Mesodermal cell (in vitro differentiated cells): ENCODE results near the gene MAPKAP1.
"Not testable (repeated sequence)": the region's sequence is repeated elsewhere in the genome, so short reads cannot be mapped to it uniquely, and the experiment has no call there.

Source experiments
- H3K27ac ChIP-seq: 2 replicates; pipeline ENCODE4 v1.7.0; 2013; ENCODE audit warnings: mild to moderate bottlenecking, low read depth, low read length, moderate library complexity; ENCODE audit not compliant: severe bottlenecking
- H3K36me3 ChIP-seq: 2 replicates; pipeline ENCODE4 v1.7.1; 2013; ENCODE audit warnings: mild to moderate bottlenecking, low read length, moderate library complexity; ENCODE audit not compliant: control insufficient read depth, insufficient read depth
- H3K4me1 ChIP-seq: one replicate; pipeline ENCODE4 v1.7.1; 2013; ENCODE audit warnings: mild to moderate bottlenecking, low read length; ENCODE audit not compliant: insufficient read depth, control insufficient read depth, poor library complexity, severe bottlenecking
- H3K4me3 ChIP-seq: 2 replicates; pipeline ENCODE4 v1.7.0; 2013; ENCODE audit warnings: low read length, control low read depth, mild to moderate bottlenecking; ENCODE audit not compliant: insufficient read depth, poor library complexity, severe bottlenecking; ENCODE audit errors: extremely low read depth
- H3K9me3 ChIP-seq: 2 replicates; pipeline ENCODE4 v1.7.1; 2013; ENCODE audit warnings: mild to moderate bottlenecking, low read length, moderate library complexity; ENCODE audit not compliant: control insufficient read depth
- WGBS, 2 experiments: methylation state at CpG; one replicate each; pipeline ENCODE4 v1.1.5; 2013; ENCODE audit warnings: missing lambda C conversion rate in 2 of 2; ENCODE audit not compliant: insufficient coverage in 2 of 2; 5-methylcytosine and 5-hydroxymethylcytosine counted together

MAPKAP1 gene

GRCh38 chr9:125566051-125566450, 141.0 kb downstream of the MAPKAP1 start:
- peaks cover 13% of the 10 kb centered on the region for H3K9me3 ChIP-seq
- H3K27ac ChIP-seq, H3K4me3 ChIP-seq, H3K36me3 ChIP-seq, H3K4me1 ChIP-seq: not testable (repeated sequence)

DNA sequence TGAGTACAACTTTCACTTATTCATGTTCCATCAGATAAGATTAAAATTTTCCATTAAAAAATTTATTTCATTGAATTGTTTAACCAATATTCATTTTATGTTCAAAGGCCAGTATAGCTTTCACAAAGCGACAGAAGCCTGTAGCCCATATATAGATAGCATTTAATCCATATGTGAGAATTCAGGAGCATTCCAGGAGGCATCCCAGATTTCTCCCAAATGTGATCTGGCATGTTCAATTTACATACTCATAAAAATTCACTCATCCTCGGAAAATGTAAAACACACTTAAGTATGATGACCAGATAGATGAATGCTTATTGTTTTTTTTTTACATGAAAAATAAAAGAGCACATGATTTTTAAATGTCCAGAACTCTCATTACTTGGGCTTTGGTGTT, 141.9 kb downstream of the MAPKAP1 start:
- WGBS, 2 experiments = no CpG with 5 or more reads among the region's 2 CpGs
- Histone ChIP-seq H3K4me1 (peaks cover 8% of the 10 kb centered on the region), H3K4me3 (no peak overlapping the region), H3K27ac (no peak overlapping the region), H3K36me3 (peaks cover 5% of the 10 kb centered on the region), H3K9me3 (peaks cover 7% of the 10 kb centered on the region)

DNA sequence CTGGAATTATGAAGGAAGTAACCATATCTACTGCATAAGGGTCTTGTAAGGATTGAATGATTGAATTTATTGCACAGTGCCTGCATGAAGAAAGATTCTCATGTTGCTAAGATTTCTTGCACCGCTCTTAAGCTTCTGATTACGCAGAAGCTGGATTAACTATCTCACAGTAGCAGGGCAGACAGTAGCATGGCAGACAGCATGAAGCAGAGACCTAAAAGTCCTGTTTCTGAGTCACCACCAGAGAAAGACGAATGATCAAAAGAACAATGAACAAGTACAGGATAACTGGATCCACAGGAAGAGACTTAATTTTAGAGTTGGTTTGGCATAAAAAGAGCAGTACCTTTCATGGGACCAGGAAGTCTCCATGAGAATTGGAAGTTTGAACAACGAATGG, 142.4 kb downstream of the MAPKAP1 start:
- Histone ChIP-seq H3K36me3 (peaks cover 5% of the 10 kb centered on the region), H3K9me3 (peaks cover 6% of the 10 kb centered on the region), H3K4me3 (no peak overlapping the region), H3K4me1 (peaks cover 8% of the 10 kb centered on the region), H3K27ac (no peak overlapping the region)
- WGBS, 2 experiments = 83 to 89% methylated on average over 3 to 4 of the region's 4 CpGs

DNA sequence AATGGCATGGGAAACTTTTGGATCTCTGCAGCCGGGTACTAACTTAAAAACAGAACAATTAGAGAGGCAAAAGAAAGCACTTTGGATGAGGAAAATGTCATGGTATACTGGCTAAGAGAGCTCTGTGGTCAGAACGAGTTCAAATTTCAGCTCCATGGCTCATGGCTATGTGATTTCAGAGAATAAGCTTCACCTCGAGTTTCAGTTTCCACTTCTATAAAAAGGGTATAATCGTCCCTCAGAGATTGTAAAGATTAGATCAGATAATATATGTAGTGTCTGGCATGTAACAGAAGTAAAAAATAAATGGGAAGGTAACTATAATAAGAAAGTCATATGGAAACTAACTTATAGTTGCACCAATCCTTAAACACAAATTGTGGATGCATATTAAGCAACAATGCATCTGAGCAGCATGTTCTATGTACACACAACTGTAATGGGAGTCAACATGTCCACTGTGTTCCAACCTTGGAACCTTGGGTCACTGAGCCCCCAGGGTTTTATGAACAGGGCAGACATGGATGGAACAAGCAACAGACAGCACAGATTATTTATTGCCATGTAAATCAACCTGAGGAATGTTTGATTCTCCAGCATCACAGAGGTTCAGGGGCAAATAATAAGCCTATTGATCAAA, 145.4 kb downstream of the MAPKAP1 start:
- H3K27ac ChIP-seq = no peak overlapping the region
- no peaks in the 10 kb centered on the region for H3K9me3 ChIP-seq
- 89 to 95% methylated on average over 2 to 3 of the region's 4 CpGs for WGBS, 2 experiments
- no peak overlapping the region for H3K4me3 ChIP-seq
- H3K4me1 ChIP-seq = peaks cover 18% of the 10 kb centered on the region
- H3K36me3 ChIP-seq = peaks cover 20% of the 10 kb centered on the region

DNA sequence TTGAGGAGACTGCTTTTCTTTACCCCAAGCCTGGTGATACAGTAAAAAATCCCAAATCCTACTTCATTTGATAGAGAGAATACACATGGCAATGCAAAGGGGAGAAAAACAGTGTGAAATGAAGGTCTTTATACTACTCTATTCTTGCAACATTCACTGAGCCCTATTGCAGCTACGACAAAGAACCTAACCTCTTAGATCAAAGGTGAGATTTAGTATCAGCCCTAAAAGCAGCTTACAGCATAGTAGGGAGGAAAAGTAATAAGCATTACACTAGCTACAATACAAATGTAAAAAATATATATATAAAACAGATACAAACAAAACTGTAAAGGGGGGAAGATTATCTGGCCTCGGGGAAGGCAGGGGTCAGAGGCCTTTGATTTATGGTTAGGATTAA, 147.1 kb downstream of the MAPKAP1 start:
- Histone ChIP-seq H3K4me3 (no peak overlapping the region), H3K9me3 (no peaks in the 10 kb centered on the region), H3K4me1 (peaks cover 14% of the 10 kb centered on the region), H3K36me3 (peaks cover 15% of the 10 kb centered on the region), H3K27ac (no peak overlapping the region)
- no CpG with 5 or more reads among the region's 2 CpGs for WGBS, 2 experiments

DNA sequence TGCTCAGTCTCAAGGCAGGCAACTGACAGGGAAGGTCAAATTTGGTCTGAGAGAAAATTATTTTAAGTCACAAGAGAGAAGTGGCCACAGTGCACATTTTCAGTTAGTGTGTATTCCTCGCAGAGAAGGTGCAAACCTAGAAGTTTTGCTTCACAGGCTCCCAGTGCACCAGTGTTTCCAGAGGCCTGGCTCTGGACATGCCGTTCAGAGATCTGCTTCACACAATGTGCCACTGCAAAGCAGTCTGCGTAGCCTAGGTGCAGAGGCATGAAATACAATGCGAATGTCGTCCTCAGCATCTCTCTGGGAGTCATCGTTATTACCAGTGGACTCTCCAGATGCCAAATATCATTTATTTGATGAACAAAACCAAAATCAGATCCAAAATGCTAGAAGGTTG, 147.8 kb downstream of the MAPKAP1 start:
- peaks cover 15% of the 10 kb centered on the region for H3K36me3 ChIP-seq
- 93 to 100% methylated on average over 3 to 6 of the region's 6 CpGs for WGBS, 2 experiments
- peaks cover 10% of the 10 kb centered on the region for H3K4me1 ChIP-seq
- H3K4me3 ChIP-seq = no peak overlapping the region
- H3K9me3 ChIP-seq = no peaks in the 10 kb centered on the region
- H3K27ac ChIP-seq = no peak overlapping the region

- no peaks in the 10 kb centered on the region for H3K9me3 ChIP-seq
- 0% methylated on average over 1 of the region's 2 CpGs for WGBS, 2 experiments
- H3K4me3 ChIP-seq = no peak overlapping the region
- peak overlapping the region; percentile 24 for H3K27ac ChIP-seq
- peaks cover 10% of the 10 kb centered on the region for H3K4me1 ChIP-seq
- H3K36me3 ChIP-seq = peaks cover 15% of the 10 kb centered on the region
Measured at GRCh38 chr9:125558453-125559092, 148.4 kb downstream of the MAPKAP1 start.

DNA sequence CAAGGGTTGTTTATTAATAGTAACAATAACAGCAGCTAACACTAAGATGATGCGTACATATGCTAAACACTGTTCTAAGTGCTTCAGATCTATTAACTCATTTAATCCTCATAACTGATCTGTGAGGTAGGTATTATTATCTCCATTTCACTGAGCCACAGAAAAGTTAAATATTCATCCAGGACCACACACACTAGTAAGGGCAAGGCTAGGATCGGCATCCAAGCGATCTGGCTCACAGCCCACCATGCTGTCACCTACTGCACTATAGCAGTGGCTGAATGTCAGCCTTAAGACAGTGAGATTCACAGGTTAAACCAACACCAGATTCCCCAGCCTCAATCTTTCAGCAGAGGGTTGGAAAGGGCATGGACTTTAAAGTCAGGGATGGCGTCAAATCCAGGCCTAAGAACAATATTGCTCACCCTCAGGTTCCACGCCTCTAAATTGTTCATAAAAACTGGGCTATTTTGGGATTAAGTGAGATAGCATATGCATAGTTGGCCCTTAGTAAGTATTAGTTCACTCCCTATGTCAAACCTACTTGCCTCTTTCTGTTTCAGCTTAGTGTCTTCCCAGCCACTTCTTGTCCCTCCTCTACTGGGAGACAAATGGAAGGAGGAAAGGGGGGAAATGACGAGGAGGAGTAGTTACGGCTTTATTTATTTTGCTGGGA, 150.8 kb downstream of the MAPKAP1 start:
- peaks cover 10% of the 10 kb centered on the region for H3K4me1 ChIP-seq
- no peak overlapping the region for H3K4me3 ChIP-seq
- no peak overlapping the region for H3K27ac ChIP-seq
- 80 to 95% methylated on average over 1 to 2 of the region's 7 CpGs for WGBS, 2 experiments
- no peaks in the 10 kb centered on the region for H3K9me3 ChIP-seq
- peaks cover 18% of the 10 kb centered on the region for H3K36me3 ChIP-seq

DNA sequence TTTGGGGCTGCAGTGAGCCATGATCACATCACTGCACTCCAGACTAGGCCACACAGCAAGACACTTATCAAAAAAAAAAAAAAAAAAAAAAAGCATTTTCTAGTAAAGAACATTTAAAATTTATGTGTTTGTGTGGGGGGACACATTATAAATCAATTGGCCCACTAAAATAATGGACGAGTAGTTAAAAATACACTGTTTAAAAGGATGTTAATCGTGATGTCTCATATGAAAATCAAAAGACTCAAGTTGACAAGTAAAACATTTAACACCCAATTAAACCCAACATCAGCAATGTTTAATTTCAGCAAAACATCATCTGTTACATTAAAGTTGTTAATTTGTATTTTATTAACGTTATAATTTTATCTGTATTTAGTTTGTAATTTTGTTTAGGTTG, 152.3 kb downstream of the MAPKAP1 start:
- no peak overlapping the region for H3K4me3 ChIP-seq
- H3K4me1 ChIP-seq = peaks cover 10% of the 10 kb centered on the region
- peaks cover 18% of the 10 kb centered on the region for H3K36me3 ChIP-seq
- no CpG with 5 or more reads among the region's 3 CpGs for WGBS, 2 experiments
- H3K9me3 ChIP-seq = no peaks in the 10 kb centered on the region
- H3K27ac ChIP-seq = no peak overlapping the region

DNA sequence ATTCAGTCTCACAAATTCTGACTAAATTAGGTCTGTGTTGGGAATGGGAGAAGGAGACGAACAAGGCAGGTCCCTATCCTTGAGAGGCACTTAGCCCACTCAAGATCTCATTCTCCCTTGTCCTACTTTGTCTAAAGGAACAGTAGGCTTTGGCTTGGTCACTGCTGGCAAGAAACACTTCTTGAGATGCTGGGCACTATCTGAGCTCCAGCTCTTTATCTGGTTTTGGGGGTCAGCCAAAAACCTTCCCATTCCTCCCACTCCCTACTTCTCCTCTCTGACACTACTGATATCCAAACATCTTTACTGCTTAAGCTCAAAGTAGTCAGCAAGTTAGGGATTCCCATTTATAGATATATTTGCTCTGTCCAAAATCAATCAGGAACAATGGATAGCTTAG, 155.2 kb downstream of the MAPKAP1 start:
- Histone ChIP-seq H3K4me1 (no peaks in the 10 kb centered on the region), H3K27ac (no peak overlapping the region), H3K4me3 (no peak overlapping the region), H3K9me3 (no peaks in the 10 kb centered on the region), H3K36me3 (peaks cover 3% of the 10 kb centered on the region)
- WGBS, 2 experiments = no CpG with 5 or more reads among the region's 1 CpG
